A549 treated with ZK216348 at 1 μM for 4 hours (cell line): ENCODE data around the gene ESAM. TPM values are rescaled to one million over a fixed set of nuclear protein-coding genes. Genes with fewer than 3 reads are reported as not detected.

Experiments used
- total RNA-seq: library from RNA; stranded (reverse); fragments of 200-300 nt; extraction: Qiagen RNA extraction; gene quantifications from 5 replicates; pipeline ENCODE4 v1.2.3, GENCODE V29; 2022; ENCODE audit warnings: low read depth

ESAM gene, protein sequence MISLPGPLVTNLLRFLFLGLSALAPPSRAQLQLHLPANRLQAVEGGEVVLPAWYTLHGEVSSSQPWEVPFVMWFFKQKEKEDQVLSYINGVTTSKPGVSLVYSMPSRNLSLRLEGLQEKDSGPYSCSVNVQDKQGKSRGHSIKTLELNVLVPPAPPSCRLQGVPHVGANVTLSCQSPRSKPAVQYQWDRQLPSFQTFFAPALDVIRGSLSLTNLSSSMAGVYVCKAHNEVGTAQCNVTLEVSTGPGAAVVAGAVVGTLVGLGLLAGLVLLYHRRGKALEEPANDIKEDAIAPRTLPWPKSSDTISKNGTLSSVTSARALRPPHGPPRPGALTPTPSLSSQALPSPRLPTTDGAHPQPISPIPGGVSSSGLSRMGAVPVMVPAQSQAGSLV
- total RNA-seq, result 7.8 to 14.2 TPM (median 12.0 TPM) in 5 replicates

GRCh38 chr11:124762105-124762623 lies at the start of gene ESAM:
Gene ESAM, minus strand, starts transcription at chr11:124762290. Its CDS starts 136 bp downstream, at chr11:124762154.

DNA sequence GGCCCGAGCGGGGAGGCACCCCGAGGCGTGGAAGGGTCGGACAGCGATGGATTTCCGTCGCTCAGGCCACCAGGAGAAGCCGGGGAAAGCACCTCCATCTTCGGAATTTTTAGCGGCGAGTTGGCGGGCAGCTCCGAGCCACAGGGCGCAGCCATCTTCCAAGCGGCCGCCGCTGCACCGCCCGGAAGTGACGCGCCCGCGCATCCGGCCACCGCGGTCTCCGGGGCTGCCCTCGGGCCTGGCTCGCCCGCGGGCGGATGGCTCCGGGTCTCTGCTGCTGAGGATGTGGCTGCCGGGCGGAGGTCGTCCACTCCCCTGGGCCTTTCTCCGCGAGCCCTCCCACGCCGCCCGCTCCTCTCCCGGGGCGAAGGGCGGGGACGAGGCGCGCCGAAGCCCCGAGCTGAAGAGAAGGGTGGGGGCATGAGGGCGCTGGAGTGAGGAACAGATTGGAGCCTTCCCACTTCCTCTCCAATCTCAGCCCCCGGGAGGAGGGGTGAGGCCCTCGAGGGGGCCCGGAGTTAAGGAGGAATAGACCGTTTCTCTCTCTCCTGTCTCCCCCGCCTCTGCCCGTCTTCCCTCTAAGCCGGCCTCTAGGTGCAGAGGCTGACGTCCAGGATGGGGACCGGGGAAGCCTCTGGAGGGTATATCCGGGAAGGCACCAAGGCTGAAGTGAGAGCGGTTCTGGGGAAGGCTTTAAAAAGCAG lies 38.3 kb upstream of the ESAM start, which contains the start of gene MSANTD2:
MSANTD2 (minus strand) TSS at position 181 of the 704 bp plus-strand sequence; CDS start at position 155, 26 bp downstream.

GRCh38 chr11:124751741-124752470 lies 10.2 kb downstream of the ESAM start, which contains the start of gene VSIG2:
Gene VSIG2, minus strand, starts transcription at chr11:124752255. Its CDS starts 118 bp downstream, at chr11:124752137.

DNA sequence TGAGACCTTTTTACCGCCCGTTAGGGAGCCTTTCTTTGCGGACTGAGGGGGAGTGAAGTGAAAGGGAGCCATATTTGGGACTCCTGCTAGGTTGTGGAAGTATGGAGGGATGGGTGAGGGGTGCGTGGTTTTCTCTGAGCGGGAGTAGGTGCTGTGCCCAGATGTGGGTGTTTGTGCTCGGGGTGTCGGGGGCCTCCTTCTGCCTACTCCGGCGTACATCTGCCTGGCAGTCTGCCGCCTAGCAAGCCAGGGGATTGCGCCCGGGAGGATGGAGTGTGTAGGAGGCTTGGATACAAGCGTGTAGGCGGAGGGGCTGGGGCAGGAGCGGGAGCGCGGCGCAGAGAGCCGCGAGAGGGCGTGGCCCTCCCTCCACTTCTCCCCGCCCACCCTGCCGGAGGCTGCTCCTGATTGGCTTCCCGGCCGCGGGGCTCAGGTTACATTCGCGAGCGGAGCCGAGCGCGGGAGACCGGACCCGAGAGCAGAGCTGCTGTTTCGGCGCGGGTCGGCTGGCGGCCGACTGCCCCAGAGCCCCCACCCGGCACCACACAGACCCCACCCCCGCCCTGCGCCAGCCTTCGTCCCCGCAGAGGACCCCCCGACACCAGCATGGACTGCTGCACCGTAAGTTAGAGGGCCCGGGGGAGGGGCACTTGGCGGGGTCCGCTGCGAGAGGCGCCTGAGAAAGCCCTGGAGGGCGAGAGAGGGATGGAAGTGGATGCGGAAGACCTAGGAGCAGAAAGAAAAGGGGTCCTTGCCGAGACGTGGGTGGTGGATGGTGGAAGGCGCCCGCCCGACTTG lies 22.4 kb downstream of the ESAM start, which contains the start of gene NRGN:
NRGN (plus strand) TSS at position 464 of the 798 bp plus-strand sequence; CDS start at position 607, 143 bp downstream.

Other genes starting within 250 kb of the ESAM start
- gene OR8B12, start 218.6 kb downstream of the ESAM start, total RNA-seq, result not detected in 5 replicates
- gene OR8A1, start 192.3 kb downstream of the ESAM start, total RNA-seq, result not detected in 5 replicates
- not detected in 5 replicates for gene PANX3, start 150.9 kb downstream of the ESAM start, total RNA-seq
- 14.5 to 17.7 TPM (median 16.9 TPM) in 5 replicates for gene TBRG1, start 139.4 kb downstream of the ESAM start, total RNA-seq
- 12.0 to 16.3 TPM (median 13.1 TPM) in 5 replicates for gene SIAE, start 88.6 kb downstream of the ESAM start, total RNA-seq
- gene SPA17, start 88.4 kb downstream of the ESAM start, total RNA-seq, result 15.7 to 43.3 TPM (median 19.0 TPM) in 5 replicates
- gene NRGN, start 22.3 kb downstream of the ESAM start, total RNA-seq, result 7.3 to 12.6 TPM (median 11.1 TPM) in 5 replicates
- 0.20 to 0.28 TPM (median 0.24 TPM) in 3 of 5 replicates, not detected in the others for gene VSIG2, start 10.0 kb downstream of the ESAM start, total RNA-seq
- 5.2 to 5.7 TPM (median 5.3 TPM) in 5 replicates for gene MSANTD2, start 38.1 kb upstream of the ESAM start, total RNA-seq
- gene ROBO3, start 103.1 kb upstream of the ESAM start, total RNA-seq, result 2.7 to 3.7 TPM (median 2.8 TPM) in 5 replicates
- not detected in 5 replicates for gene ROBO4, start 135.6 kb upstream of the ESAM start, total RNA-seq
- not detected in 5 replicates for gene HEPN1, start 157.0 kb upstream of the ESAM start, total RNA-seq
- gene HEPACAM, start 173.8 kb upstream of the ESAM start, total RNA-seq, result not detected in 5 replicates
- gene CCDC15, start 191.9 kb upstream of the ESAM start, total RNA-seq, result 0.50 to 0.88 TPM (median 0.67 TPM) in 5 replicates